ENCODE measurements around the gene APELA.

Gene APELA

GRCh38 chr4:164876700-164877324, at the start of gene APELA:
APELA (plus strand) TSS chr4:164877178; CDS start chr4:164877332, 154 bp downstream.
- ATAC-seq, result no peak
- TF ChIP-seq ISL1 (CRISPR knock-in tag; IDR thresholded peaks at IDR 0.05) (no peak), GLIS3 (CRISPR knock-in tag; IDR thresholded peaks at IDR 0.05) (no peak), ZNF70 (CRISPR knock-in tag; IDR thresholded peaks at IDR 0.05) (no peak), CREB5 (CRISPR knock-in tag; IDR thresholded peaks at IDR 0.05; ENCODE audit: low read depth) (no peak), BACH2 (CRISPR knock-in tag; IDR thresholded peaks at IDR 0.05; ENCODE audit: borderline replicate concordance) (no peak), ARNTL (CRISPR knock-in tag; IDR thresholded peaks at IDR 0.05; ENCODE audit: borderline replicate concordance, low read depth) (no peak), PATZ1 (CRISPR knock-in tag; IDR thresholded peaks at IDR 0.05; ENCODE audit: borderline replicate concordance) (no peak), RARB (CRISPR knock-in tag; IDR thresholded peaks at IDR 0.05) (no peak), ZNF565 (CRISPR knock-in tag; conservative IDR thresholded peaks at IDR 0.05; ENCODE audit: low read depth) (no peak), ZNF8 (CRISPR knock-in tag; IDR thresholded peaks at IDR 0.05) (no peak), ZFP3 (CRISPR knock-in tag; IDR thresholded peaks at IDR 0.05) (no peak), CSRNP3 (CRISPR knock-in tag; IDR thresholded peaks at IDR 0.05) (no peak), TCF4 (CRISPR knock-in tag; IDR thresholded peaks at IDR 0.05; ENCODE audit: borderline replicate concordance) (no peak), POU6F1 (CRISPR knock-in tag; IDR thresholded peaks at IDR 0.05; ENCODE audit: borderline replicate concordance, low read depth) (no peak), TOX (CRISPR knock-in tag; IDR thresholded peaks at IDR 0.05; ENCODE audit: borderline replicate concordance) (no peak), SNAI2 (CRISPR knock-in tag; IDR thresholded peaks at IDR 0.05) (no peak), ZFP30 (CRISPR knock-in tag; IDR thresholded peaks at IDR 0.05) (no peak)

- ATAC-seq, result no peak
- TF ChIP-seq PATZ1 (CRISPR knock-in tag; IDR thresholded peaks at IDR 0.05; ENCODE audit: borderline replicate concordance) (no peak), TCF4 (CRISPR knock-in tag; IDR thresholded peaks at IDR 0.05; ENCODE audit: borderline replicate concordance) (no peak), BACH2 (CRISPR knock-in tag; IDR thresholded peaks at IDR 0.05; ENCODE audit: borderline replicate concordance) (no peak), ZNF565 (CRISPR knock-in tag; conservative IDR thresholded peaks at IDR 0.05; ENCODE audit: low read depth) (no peak), CSDC2 (CRISPR knock-in tag; IDR thresholded peaks at IDR 0.05) (no peak), ESRRG (CRISPR knock-in tag; IDR thresholded peaks at IDR 0.05) (no peak), ZC3H10 (CRISPR knock-in tag; IDR thresholded peaks at IDR 0.05) (no peak), ZNF70 (CRISPR knock-in tag; IDR thresholded peaks at IDR 0.05) (no peak), SNAI2 (CRISPR knock-in tag; IDR thresholded peaks at IDR 0.05) (no peak), ARNTL (CRISPR knock-in tag; IDR thresholded peaks at IDR 0.05; ENCODE audit: borderline replicate concordance, low read depth) (no peak), CSRNP3 (CRISPR knock-in tag; IDR thresholded peaks at IDR 0.05) (no peak), GLIS3 (CRISPR knock-in tag; IDR thresholded peaks at IDR 0.05) (no peak), CREB5 (CRISPR knock-in tag; IDR thresholded peaks at IDR 0.05; ENCODE audit: low read depth) (no peak)
These were observed 48.0 kb upstream of the APELA start for GRCh38 chr4:164828955-164829354.

Data from SK-N-SH treated with all-trans-retinoic acid at 6 μM for 48 hours (cell line).